Mammary epithelial cell (primary cell): ENCODE results near the gene ATP10D.

ENCODE experiments used
- CTCF ChIP-seq, 2 donors: IDR thresholded peaks in 1 of 2; conservative IDR thresholded peaks in 1 of 2; 2 replicates each; pipeline ENCODE4 v1.5.1; 2011 to 2012; ENCODE audit warnings: inconsistent platforms in 2 of 2, low read length in 2 of 2, mild to moderate bottlenecking in 2 of 2, control low read depth in 1 of 2, low read depth in 1 of 2; ENCODE audit not compliant: insufficient read depth in 1 of 2; ENCODE audit errors: extremely low read depth in 1 of 2
- EZH2 ChIP-seq: IDR thresholded peaks from 2 replicates; pipeline ENCODE4 v1.6.1; 2012; ENCODE audit warnings: low read length, inconsistent platforms, borderline replicate concordance

GRCh38 chr4:47451657-47452056, 33.4 kb upstream of the ATP10D start:
- TF ChIP-seq CTCF (conservative IDR thresholded peaks at IDR 0.05 in 1 of 2, IDR thresholded peaks at IDR 0.05 in 1 of 2; ENCODE audit: extremely low read depth in 1 of 2, insufficient read depth in 1 of 2, low read depth in 1 of 2, low read length in 2 of 2) = no peak
- TF ChIP-seq EZH2 = no peak
